Measurements from ENCODE around the gene HAND1. TPM values are rescaled to one million over a fixed set of nuclear protein-coding genes. Genes with fewer than 3 reads are reported as not detected.
"Not testable (repeated sequence)": the region's sequence is repeated elsewhere in the genome, so short reads cannot be mapped to it uniquely, and the experiment has no call there.

HAND1 gene
- total RNA-seq, 2 experiments from 2014 or later: not detected

DNA sequence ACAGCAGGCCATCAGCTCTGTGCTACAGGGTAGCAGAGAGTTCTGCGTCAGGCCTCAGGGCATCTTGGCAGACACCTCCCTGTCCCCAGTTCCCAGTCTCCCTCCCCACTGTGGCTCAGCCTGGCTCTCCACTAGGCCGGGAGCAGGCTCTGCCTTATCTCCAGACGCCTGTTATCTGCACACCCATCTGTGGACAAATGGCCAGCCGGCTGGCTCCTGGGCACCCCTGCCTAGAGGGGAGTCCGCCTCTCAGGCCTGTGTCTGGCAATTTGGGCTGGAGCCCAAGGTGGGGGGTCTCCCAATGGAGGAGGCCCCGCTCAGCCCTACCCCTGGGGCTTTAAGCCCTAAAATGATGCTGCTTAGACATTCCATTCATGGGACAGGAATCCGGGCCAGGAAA lies 39.2 kb upstream of the HAND1 start:
- no peak for ATAC-seq (ENCODE audit: poor library complexity)
- POLR2A ChIA-PET: no interaction called here
- intact Hi-C loops (cut with DNase I, micrococcal nuclease): no loop called here
- H3K27me3 ChIP-seq (ENCODE audit: control insufficient read depth in 1 of 2, insufficient read depth in 2 of 2, low read length in 2 of 2): peaks cover 17 to 22% of the 10 kb centered on the region in 2 experiments
- CTCF ChIA-PET: no interaction called here
- no peak overlapping the region for H3K4me3 ChIP-seq (ENCODE audit: low read length)
- no peak overlapping the region for H3K27ac Mint-ChIP-seq
- TF ChIP-seq, protein P1, sequence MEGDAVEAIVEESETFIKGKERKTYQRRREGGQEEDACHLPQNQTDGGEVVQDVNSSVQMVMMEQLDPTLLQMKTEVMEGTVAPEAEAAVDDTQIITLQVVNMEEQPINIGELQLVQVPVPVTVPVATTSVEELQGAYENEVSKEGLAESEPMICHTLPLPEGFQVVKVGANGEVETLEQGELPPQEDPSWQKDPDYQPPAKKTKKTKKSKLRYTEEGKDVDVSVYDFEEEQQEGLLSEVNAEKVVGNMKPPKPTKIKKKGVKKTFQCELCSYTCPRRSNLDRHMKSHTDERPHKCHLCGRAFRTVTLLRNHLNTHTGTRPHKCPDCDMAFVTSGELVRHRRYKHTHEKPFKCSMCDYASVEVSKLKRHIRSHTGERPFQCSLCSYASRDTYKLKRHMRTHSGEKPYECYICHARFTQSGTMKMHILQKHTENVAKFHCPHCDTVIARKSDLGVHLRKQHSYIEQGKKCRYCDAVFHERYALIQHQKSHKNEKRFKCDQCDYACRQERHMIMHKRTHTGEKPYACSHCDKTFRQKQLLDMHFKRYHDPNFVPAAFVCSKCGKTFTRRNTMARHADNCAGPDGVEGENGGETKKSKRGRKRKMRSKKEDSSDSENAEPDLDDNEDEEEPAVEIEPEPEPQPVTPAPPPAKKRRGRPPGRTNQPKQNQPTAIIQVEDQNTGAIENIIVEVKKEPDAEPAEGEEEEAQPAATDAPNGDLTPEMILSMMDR (IDR thresholded peaks at IDR 0.05): no peak
- H3K4me1 Mint-ChIP-seq (ENCODE audit: low read depth): no peaks in the 10 kb centered on the region
- no peak overlapping the region for H3K27ac ChIP-seq (ENCODE audit: low read depth in 1 of 2, low read length in 2 of 2)
- H3K36me3 ChIP-seq (ENCODE audit: insufficient read depth, low read length): no peaks in the 10 kb centered on the region
- H3K9me3 ChIP-seq (ENCODE audit: control insufficient read depth in 1 of 2, insufficient read depth in 1 of 2, low read length in 2 of 2): no peaks in the 10 kb centered on the region
- peaks cover 50% of the 10 kb centered on the region for H3K27me3 Mint-ChIP-seq
- H3K9me3 Mint-ChIP-seq: no peaks in the 10 kb centered on the region
- no peak for DNase-seq
- H3K4me3 Mint-ChIP-seq: no peak overlapping the region
- H3K4me1 ChIP-seq (ENCODE audit: insufficient read depth, low read length): peaks cover 3% of the 10 kb centered on the region
- no peaks in the 10 kb centered on the region for H3K36me3 Mint-ChIP-seq (ENCODE audit: low read depth)

- H3K36me3 ChIP-seq (ENCODE audit: insufficient read depth, low read length): no peaks in the 10 kb centered on the region
- H3K4me1 Mint-ChIP-seq (ENCODE audit: low read depth): no peaks in the 10 kb centered on the region
- DNase-seq: no peak
- CTCF ChIA-PET: no interaction called here
- POLR2A ChIA-PET: no interaction called here
- H3K27ac Mint-ChIP-seq: no peak overlapping the region
- no peaks in the 10 kb centered on the region for H3K36me3 Mint-ChIP-seq (ENCODE audit: low read depth)
- intact Hi-C loops (cut with DNase I, micrococcal nuclease): no loop called here
- peaks cover 17 to 22% of the 10 kb centered on the region in 2 experiments for H3K27me3 ChIP-seq (ENCODE audit: control insufficient read depth in 1 of 2, insufficient read depth in 2 of 2, low read length in 2 of 2)
- H3K4me3 ChIP-seq (ENCODE audit: low read length): no peak overlapping the region
- no peak overlapping the region for H3K4me3 Mint-ChIP-seq
- no peak for ATAC-seq (ENCODE audit: poor library complexity)
- TF ChIP-seq, protein P1 (IDR thresholded peaks at IDR 0.05): no peak
- H3K9me3 ChIP-seq (ENCODE audit: control insufficient read depth in 1 of 2, insufficient read depth in 1 of 2, low read length in 2 of 2): no peaks in the 10 kb centered on the region
- H3K27ac ChIP-seq (ENCODE audit: low read depth in 1 of 2, low read length in 2 of 2): no peak overlapping the region
- H3K9me3 Mint-ChIP-seq: no peaks in the 10 kb centered on the region
- H3K4me1 ChIP-seq (ENCODE audit: insufficient read depth, low read length): peaks cover 3% of the 10 kb centered on the region
- H3K27me3 Mint-ChIP-seq: peaks cover 46% of the 10 kb centered on the region
Measured at GRCh38 chr5:154516475-154516874, 38.4 kb upstream of the HAND1 start.

GRCh38 chr5:154515488-154515887 lies 37.5 kb upstream of the HAND1 start:
- H3K27ac ChIP-seq (ENCODE audit: low read depth in 1 of 2, low read length in 2 of 2); H3K4me1 ChIP-seq (ENCODE audit: insufficient read depth, low read length); H3K4me3 ChIP-seq (ENCODE audit: low read length); DNase-seq; ATAC-seq (ENCODE audit: poor library complexity); H3K9me3 Mint-ChIP-seq; H3K36me3 Mint-ChIP-seq (ENCODE audit: low read depth); H3K9me3 ChIP-seq (ENCODE audit: control insufficient read depth in 1 of 2, insufficient read depth in 1 of 2, low read length in 2 of 2); H3K4me3 Mint-ChIP-seq; H3K4me1 Mint-ChIP-seq (ENCODE audit: low read depth); intact Hi-C loops (cut with DNase I, micrococcal nuclease); CTCF ChIA-PET; POLR2A ChIA-PET; H3K36me3 ChIP-seq (ENCODE audit: insufficient read depth, low read length); H3K27ac Mint-ChIP-seq: not testable (repeated sequence)
- H3K27me3 Mint-ChIP-seq: peaks cover 40% of the 10 kb centered on the region
- peaks cover 7 to 12% of the 10 kb centered on the region in 2 experiments for H3K27me3 ChIP-seq (ENCODE audit: control insufficient read depth in 1 of 2, insufficient read depth in 2 of 2, low read length in 2 of 2)

GRCh38 chr5:154514331-154514730 lies 36.3 kb upstream of the HAND1 start:
- Histone ChIP-seq H3K27me3 (ENCODE audit: control insufficient read depth in 1 of 2, insufficient read depth in 2 of 2, low read length in 2 of 2) (peaks cover 2 to 4% of the 10 kb centered on the region in 2 experiments), H3K9me3 (ENCODE audit: control insufficient read depth in 1 of 2, insufficient read depth in 1 of 2, low read length in 2 of 2) (no peaks in the 10 kb centered on the region), H3K4me1 (ENCODE audit: insufficient read depth, low read length) (no peaks in the 10 kb centered on the region), H3K36me3 (ENCODE audit: insufficient read depth, low read length) (no peaks in the 10 kb centered on the region), H3K27ac (ENCODE audit: low read depth in 1 of 2, low read length in 2 of 2) (no peak overlapping the region), H3K4me3 (ENCODE audit: low read length) (no peak overlapping the region)
- no peak for DNase-seq
- ATAC-seq (ENCODE audit: poor library complexity): no peak
- intact Hi-C loops (cut with DNase I, micrococcal nuclease): no loop called here
- Mint-ChIP-seq H3K4me1 (ENCODE audit: low read depth) (no peaks in the 10 kb centered on the region), H3K27me3 (peaks cover 30% of the 10 kb centered on the region), H3K4me3 (no peak overlapping the region), H3K27ac (no peak overlapping the region), H3K36me3 (ENCODE audit: low read depth) (no peaks in the 10 kb centered on the region), H3K9me3 (no peaks in the 10 kb centered on the region)
- ChIA-PET POLR2A (no interaction called here), CTCF (no interaction called here)
- TF ChIP-seq, protein P1 (IDR thresholded peaks at IDR 0.05): no peak

Data from CD4-positive, alpha-beta T cell (primary cell).